Fibroblast of pulmonary artery (primary cell): Measurements from ENCODE around the gene STXBP6.

Experiments
- DNase-seq: peaks from one replicate; pipeline ENCODE4 v3.0.0-alpha.2; 2010; ENCODE audit warnings: low read depth
- H3K4me3 ChIP-seq: replicated peaks from 2 replicates; pipeline ENCODE4 v1.5.1; 2011; ENCODE audit warnings: low read depth, mild to moderate bottlenecking, control low read depth, low read length, moderate library complexity
- TF ChIP-seq, protein P1 (sequence below): IDR thresholded peaks from 2 replicates; pipeline ENCODE4 v1.5.1; 2011; ENCODE audit warnings: mild to moderate bottlenecking, control low read depth, low read length, inconsistent platforms; ENCODE audit errors: missing control alignments

The STXBP6 gene

GRCh38 chr14:24889843-24890242 is 160.1 kb downstream of the STXBP6 start:
- H3K4me3 ChIP-seq, result no peak overlapping the region
- TF ChIP-seq, protein P1, sequence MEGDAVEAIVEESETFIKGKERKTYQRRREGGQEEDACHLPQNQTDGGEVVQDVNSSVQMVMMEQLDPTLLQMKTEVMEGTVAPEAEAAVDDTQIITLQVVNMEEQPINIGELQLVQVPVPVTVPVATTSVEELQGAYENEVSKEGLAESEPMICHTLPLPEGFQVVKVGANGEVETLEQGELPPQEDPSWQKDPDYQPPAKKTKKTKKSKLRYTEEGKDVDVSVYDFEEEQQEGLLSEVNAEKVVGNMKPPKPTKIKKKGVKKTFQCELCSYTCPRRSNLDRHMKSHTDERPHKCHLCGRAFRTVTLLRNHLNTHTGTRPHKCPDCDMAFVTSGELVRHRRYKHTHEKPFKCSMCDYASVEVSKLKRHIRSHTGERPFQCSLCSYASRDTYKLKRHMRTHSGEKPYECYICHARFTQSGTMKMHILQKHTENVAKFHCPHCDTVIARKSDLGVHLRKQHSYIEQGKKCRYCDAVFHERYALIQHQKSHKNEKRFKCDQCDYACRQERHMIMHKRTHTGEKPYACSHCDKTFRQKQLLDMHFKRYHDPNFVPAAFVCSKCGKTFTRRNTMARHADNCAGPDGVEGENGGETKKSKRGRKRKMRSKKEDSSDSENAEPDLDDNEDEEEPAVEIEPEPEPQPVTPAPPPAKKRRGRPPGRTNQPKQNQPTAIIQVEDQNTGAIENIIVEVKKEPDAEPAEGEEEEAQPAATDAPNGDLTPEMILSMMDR, result no peak
- no peak for DNase-seq

DNA sequence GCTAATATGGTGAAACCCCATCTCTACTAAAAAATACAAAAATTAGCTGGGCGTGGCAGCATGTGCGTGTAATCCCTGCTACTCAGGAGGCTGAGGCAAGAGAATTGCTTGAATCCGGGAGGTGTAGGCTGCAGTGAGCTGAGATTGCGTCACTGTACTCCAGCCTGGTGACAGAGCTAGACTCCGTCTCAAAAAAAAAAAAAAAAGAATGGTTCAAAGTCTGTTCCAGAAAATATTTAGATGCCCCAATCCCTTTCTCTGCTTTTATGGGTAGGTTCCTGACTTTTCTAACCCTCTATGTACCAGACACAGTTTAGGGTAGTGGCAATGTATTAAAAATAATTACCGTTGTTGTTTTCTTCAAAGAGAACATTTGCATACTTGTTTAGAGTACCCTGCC is 161.4 kb downstream of the STXBP6 start:
- TF ChIP-seq, protein P1, result no peak
- DNase-seq, result no peak
- H3K4me3 ChIP-seq, result no peak overlapping the region

GRCh38 chr14:24887623-24888304 is 162.2 kb downstream of the STXBP6 start:
- TF ChIP-seq, protein P1, result no peak
- no peak for DNase-seq
- no peak overlapping the region for H3K4me3 ChIP-seq

DNA sequence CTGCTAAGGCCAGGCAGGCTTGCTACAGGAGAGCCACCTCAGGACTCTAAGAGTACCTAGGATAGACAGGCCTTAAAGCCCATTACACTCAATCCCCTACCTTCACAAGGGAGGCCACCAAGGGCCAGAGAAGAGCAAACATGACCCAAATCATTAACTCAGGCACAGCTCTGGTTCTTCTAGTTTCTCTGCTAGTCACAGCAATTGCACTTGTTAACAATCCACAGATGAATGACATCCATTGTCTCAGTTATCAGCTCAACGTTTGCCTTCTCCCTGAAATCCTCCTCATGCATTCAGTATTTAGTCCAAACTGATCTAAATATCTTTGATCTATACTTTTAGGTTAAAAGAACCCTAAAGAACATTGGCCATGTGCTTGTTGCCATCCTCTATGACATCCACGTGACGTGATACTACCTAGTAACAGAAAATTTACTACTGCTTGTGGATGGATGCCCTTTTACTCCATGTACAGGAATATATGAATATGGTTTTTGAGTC is 164.5 kb downstream of the STXBP6 start:
- DNase-seq, result no peak
- no peak overlapping the region for H3K4me3 ChIP-seq
- TF ChIP-seq, protein P1, result no peak

DNA sequence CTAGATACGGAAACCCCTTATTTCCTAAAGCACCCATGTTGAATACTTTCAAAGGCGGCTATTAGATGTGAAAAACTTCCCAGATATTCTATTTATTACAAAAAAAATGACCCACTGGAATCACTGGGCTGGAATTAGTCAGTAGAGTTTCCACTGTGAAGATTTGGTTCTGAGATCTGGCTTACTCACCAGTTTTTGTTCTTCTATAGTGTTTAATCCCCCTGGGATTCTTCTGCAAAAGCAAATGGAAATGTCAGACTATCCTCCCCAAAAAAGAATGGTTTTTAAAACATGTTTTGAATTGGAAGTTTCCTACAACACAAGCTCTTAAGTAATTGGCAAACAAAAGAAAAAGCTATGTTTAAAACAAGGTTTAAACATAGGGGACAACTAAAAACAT is 166.4 kb downstream of the STXBP6 start:
- TF ChIP-seq, protein P1, result no peak
- DNase-seq, result peak; percentile 23
- no peak overlapping the region for H3K4me3 ChIP-seq

DNA sequence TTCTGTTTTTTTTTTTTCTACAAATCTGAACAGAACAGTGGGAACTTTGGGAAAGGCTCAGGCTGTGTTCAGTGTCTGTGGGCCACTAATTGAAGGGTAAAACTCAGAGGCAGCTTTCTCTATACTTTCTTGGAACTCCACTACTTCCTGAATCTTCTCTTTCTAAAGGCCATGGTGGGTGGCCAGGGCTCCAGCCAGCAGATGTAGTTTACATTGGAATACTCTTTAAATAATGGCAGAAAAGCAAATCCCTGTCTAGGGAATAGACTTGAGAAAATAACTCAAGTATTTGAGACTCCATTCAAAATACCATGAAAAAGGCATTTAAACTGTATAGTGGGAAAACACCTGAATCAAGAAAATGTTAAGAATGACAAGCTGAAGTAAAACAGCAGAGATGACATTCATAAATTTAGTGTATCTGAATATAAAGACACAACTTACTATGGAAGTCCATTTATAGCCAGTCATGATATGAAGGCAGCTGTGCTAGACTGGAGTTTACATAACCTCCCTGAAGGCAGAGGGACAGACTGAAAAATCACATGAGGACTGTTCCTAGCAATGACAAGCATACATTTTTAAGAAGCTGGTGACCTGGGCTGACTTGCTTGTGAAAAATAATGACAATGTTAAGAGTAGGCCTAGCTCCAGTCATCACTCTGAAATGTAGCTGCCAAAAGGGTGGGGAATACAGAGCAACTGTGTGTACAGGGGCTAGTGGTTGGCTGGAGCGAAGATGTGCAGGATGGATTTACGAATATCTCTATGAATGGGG is 168.6 kb downstream of the STXBP6 start:
- TF ChIP-seq, protein P1, result no peak
- no peak overlapping the region for H3K4me3 ChIP-seq
- no peak for DNase-seq

GRCh38 chr14:24880689-24881088 is 169.3 kb downstream of the STXBP6 start:
- peak; percentile 30 for DNase-seq
- TF ChIP-seq, protein P1, result no peak
- H3K4me3 ChIP-seq, result no peak overlapping the region
